ENCODE results near the gene SCAANT1.

DNA sequence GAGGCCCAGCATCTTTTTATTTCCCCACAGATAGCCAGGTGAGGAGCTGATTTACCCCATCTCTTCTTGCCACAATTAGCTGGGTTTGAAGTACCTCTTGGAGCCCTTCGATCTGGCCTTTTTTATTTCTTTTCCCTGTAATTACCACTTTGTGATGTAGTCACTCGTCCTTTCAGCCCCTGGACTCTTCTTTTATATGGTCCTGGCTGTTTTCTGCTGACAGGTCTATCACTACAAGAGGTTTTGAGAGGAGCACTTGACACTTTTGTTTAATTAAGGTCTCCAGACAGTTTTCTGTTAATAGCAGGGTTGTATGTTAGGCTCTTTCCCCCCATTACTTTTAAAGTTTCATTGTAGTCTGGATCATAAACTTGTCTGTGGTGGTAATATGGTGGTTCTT is 36.7 kb downstream of the SCAANT1 start:
- no peak for TF ChIP-seq CTCF (IDR thresholded peaks at IDR 0.05)
- no peak for TF ChIP-seq POLR2A (IDR thresholded peaks at IDR 0.05)
